HepG2 (cell line): ENCODE data around the gene SDR9C7. TPM values are rescaled to one million over a fixed set of nuclear protein-coding genes. Genes with fewer than 3 reads are reported as not detected.

ENCODE experiments used
- ATAC-seq: fragments of 200-7000 bp; cut with Tn5 transposase; 3 replicates; pipeline ENCODE4 v1.9.1; 2020; ENCODE audit warnings: mild to moderate bottlenecking, moderate library complexity
- BruUV-seq: library from RNA; stranded (reverse); fragments of 400-500 nt; replicated peaks from 2 replicates; lab custom pipeline; 2021; lab: Mats Ljungman, UMichigan
- CTCF ChIA-PET: fragments of 300-600 bp; formaldehyde crosslinking; extraction: SDS; loops from one replicate; lab custom pipeline; 2021; ENCODE audit warnings: low total read pairs, inconsistent platforms, low intra/inter-chr PET ratio; lab: Yijun Ruan, JAX
- POLR2A ChIA-PET: fragments of 350-600 bp; sonication (Branson Sonifier 250); formaldehyde crosslinking; loops from one replicate; lab custom pipeline; 2020; ENCODE audit warnings: antibody characterized with exemption, inconsistent platforms; lab: Yijun Ruan, JAX
- DNase-seq: peaks from one replicate; pipeline ENCODE4 v3.0.0-alpha.2; 2015; ENCODE audit warnings: low spot score
- FAIRE-seq: peaks from 3 replicates; lab custom pipeline; 2011; peaks lifted over from hg19 to GRCh38; lab: Jason Lieb, UNC
- H2AFZ ChIP-seq: one replicate; pipeline ENCODE4 v1.6.1; 2011; ENCODE audit warnings: low read length, inconsistent platforms
- H3K27ac ChIP-seq: fragments of 300-600 bp; 3 replicates; pipeline ENCODE4 v1.8.0; 2011; ENCODE audit warnings: mixed run types, mild to moderate bottlenecking, mixed read lengths, low read length, inconsistent platforms; ENCODE audit not compliant: insufficient read depth; ENCODE audit errors: extremely low read length
- H3K27me3 ChIP-seq, 2 experiments: fragments of 200-600 bp in 1 of 2; 2 replicates in 1 of 2; 3 replicates in 1 of 2; pipeline versions ENCODE4 v1.6.0 to v1.8.0; 2011; ENCODE audit warnings: low read length in 2 of 2, mild to moderate bottlenecking in 2 of 2, moderate library complexity in 2 of 2, inconsistent platforms in 1 of 2; ENCODE audit not compliant: insufficient read depth in 2 of 2, control insufficient read depth in 1 of 2
- H3K36me3 ChIP-seq, 2 experiments: fragments of 200-600 bp in 1 of 2; replicated peaks in 1 of 2; 2 replicates in 1 of 2; 3 replicates in 1 of 2; pipeline versions ENCODE4 v1.5.1 to v1.8.0; 2011; ENCODE audit warnings: low read length in 2 of 2, inconsistent platforms in 1 of 2; ENCODE audit not compliant: insufficient read depth in 2 of 2, control insufficient read depth in 1 of 2
- H3K4me1 ChIP-seq: 2 replicates; pipeline ENCODE4 v1.5.1; 2012; ENCODE audit warnings: low read length, inconsistent platforms; ENCODE audit not compliant: insufficient read depth
- H3K4me2 ChIP-seq: 2 replicates; pipeline ENCODE4 v1.6.0; 2011; ENCODE audit warnings: low read depth, low read length, inconsistent platforms
- H3K4me3 ChIP-seq, 3 experiments: fragments of 200-600 bp in 1 of 3; sonication (generic), shearing (Covaris generic) in 1 of 3; replicated peaks in 1 of 3; 2 replicates each; pipeline ENCODE4 v1.5.1; 2011 to 2016; ENCODE audit warnings: low read length in 3 of 3, inconsistent platforms in 2 of 3, low read depth in 2 of 3, mild to moderate bottlenecking in 2 of 3, control low read depth in 1 of 3, mixed read lengths in 1 of 3; ENCODE audit not compliant: insufficient read depth in 1 of 3
- H3K79me2 ChIP-seq: one replicate; pipeline ENCODE4 v1.6.1; 2011; ENCODE audit warnings: low read length, inconsistent platforms; ENCODE audit not compliant: insufficient read depth
- H3K9ac ChIP-seq: 2 replicates; pipeline ENCODE4 v1.6.0; 2011; ENCODE audit warnings: mild to moderate bottlenecking, low read depth, low read length, inconsistent platforms; ENCODE audit not compliant: insufficient read depth
- H3K9me3 ChIP-seq: 2 replicates; pipeline ENCODE4 v1.5.1; 2012; ENCODE audit warnings: mild to moderate bottlenecking, low read length
- H4K20me1 ChIP-seq: 2 replicates; pipeline ENCODE4 v1.6.0; 2011; ENCODE audit warnings: inconsistent platforms, mild to moderate bottlenecking, low read length, moderate library complexity; ENCODE audit not compliant: insufficient read depth
- CBFB ChIP-seq: sonication (generic); formaldehyde crosslinking; IDR thresholded peaks from 2 replicates; pipeline ENCODE4 v1.4.0; 2020; ENCODE audit warnings: missing genetic modification reagents
- CSRNP2 ChIP-seq: sonication (generic); formaldehyde crosslinking; conservative IDR thresholded peaks from 2 replicates; pipeline ENCODE4 v1.8.0; 2022; ENCODE audit warnings: low read depth, missing genetic modification reagents
- DNMT3B ChIP-seq: conservative IDR thresholded peaks from 2 replicates; pipeline ENCODE4 v1.6.1; 2016; ENCODE audit warnings: missing biosample characterization, control low read depth
- FOXC1 ChIP-seq: sonication (generic); formaldehyde crosslinking; IDR thresholded peaks from 2 replicates; pipeline ENCODE4 v1.8.0; 2022; ENCODE audit warnings: mild to moderate bottlenecking, missing genetic modification reagents, borderline replicate concordance
- GLI4 ChIP-seq: sonication (generic); formaldehyde crosslinking; IDR thresholded peaks from 2 replicates; pipeline ENCODE4 v1.5.1; 2020; ENCODE audit warnings: missing genetic modification reagents, mild to moderate bottlenecking, moderate library complexity, borderline replicate concordance
- ISL2 ChIP-seq: sonication (generic); formaldehyde crosslinking; IDR thresholded peaks from 2 replicates; pipeline ENCODE4 v1.5.0; 2020; ENCODE audit warnings: missing genetic modification reagents
- KDM3A ChIP-seq: IDR thresholded peaks from 2 replicates; pipeline ENCODE4 v1.6.1; 2018; ENCODE audit warnings: low read depth, missing compliant biosample characterization
- MEIS1 ChIP-seq: sonication (generic); formaldehyde crosslinking; IDR thresholded peaks from 2 replicates; pipeline ENCODE4 v1.9.0; 2021; ENCODE audit warnings: mild to moderate bottlenecking, missing genetic modification reagents, moderate library complexity, borderline replicate concordance
- MYPOP ChIP-seq: sonication (generic); formaldehyde crosslinking; IDR thresholded peaks from 2 replicates; pipeline ENCODE4 v1.8.1; 2023; ENCODE audit warnings: mild to moderate bottlenecking, moderate library complexity, missing genetic modification reagents
- POGZ ChIP-seq: sonication (generic); formaldehyde crosslinking; IDR thresholded peaks from 2 replicates; pipeline ENCODE4 v1.4.0; 2020; ENCODE audit warnings: mild to moderate bottlenecking, missing genetic modification reagents
- SSRP1 ChIP-seq: IDR thresholded peaks from 2 replicates; pipeline ENCODE4 v1.6.1; 2016; ENCODE audit warnings: control low read depth
- TRIM22 ChIP-seq: fragments of 450-650 bp; IDR thresholded peaks from 2 replicates; pipeline ENCODE4 v1.6.1; 2017
- ZFP90 ChIP-seq: sonication (generic); formaldehyde crosslinking; IDR thresholded peaks from 2 replicates; pipeline ENCODE4 v1.8.0; 2022; ENCODE audit warnings: missing genetic modification reagents, mild to moderate bottlenecking, inconsistent platforms, borderline replicate concordance
- ZMYM3 ChIP-seq: sonication (generic); formaldehyde crosslinking; IDR thresholded peaks from 2 replicates; pipeline ENCODE4 v1.5.1; 2020; ENCODE audit warnings: mild to moderate bottlenecking, missing genetic modification reagents
- ZMYM4 ChIP-seq: sonication (generic); formaldehyde crosslinking; IDR thresholded peaks from 2 replicates; pipeline ENCODE4 v1.8.1; 2023; ENCODE audit warnings: mild to moderate bottlenecking, missing genetic modification reagents
- ZNF234 ChIP-seq: sonication (generic); formaldehyde crosslinking; conservative IDR thresholded peaks from 2 replicates; pipeline ENCODE4 v1.5.1; 2020; ENCODE audit warnings: mild to moderate bottlenecking, missing genetic modification reagents
- WGBS: methylation state at CpG from one replicate; pipeline ENCODE4 v1.1.6; 2017; ENCODE audit warnings: low lambda C conversion rate; 5-methylcytosine and 5-hydroxymethylcytosine counted together
- in situ Hi-C: cut with HindIII; loops from 2 replicates; pipeline ENCODE4 v1.10.0; 2017; ENCODE audit warnings: low pct_unique_long_range_greater_than_20kb; ENCODE audit not compliant: extremely low pct_ligation_motif_present
- intact Hi-C: fragments of 100-400 bp; cut with micrococcal nuclease; formaldehyde crosslinking; loops from one replicate; pipeline ENCODE4 v1.10.0; 2022; ENCODE audit not compliant: unreplicated experiment
- polyA plus RNA-seq, 8 experiments: library from polyadenylated mRNA; depleted of rRNA in 3 of 8; stranded (reverse) in 7 of 8; unstranded in 1 of 8; fragments of >200 nt; fragmentation: Illumina TruSeq in 4 of 8; extraction: Trizol in 4 of 8; gene quantifications; 2 replicates each; pipeline versions ENCODE4 v1.2.1 to v1.2.3, GENCODE V29; 2011 to 2016; ENCODE audit warnings: low read depth in 4 of 8, missing spikeins in 1 of 8, mixed read lengths in 1 of 8; ENCODE audit not compliant: insufficient read depth in 1 of 8
- total RNA-seq, 5 experiments: library from RNA; depleted of rRNA; stranded (reverse); fragments of >200 nt; fragmentation: Illumina TruSeq; extraction: Trizol; gene quantifications; 2 replicates each; pipeline ENCODE4 v1.2.3, GENCODE V29; 2016; ENCODE audit warnings: low read depth in 1 of 5
- TF ChIP-seq, protein P1 (sequence below): sonication (generic); formaldehyde crosslinking; IDR thresholded peaks from 2 replicates; pipeline ENCODE4 v1.5.1; 2020; ENCODE audit warnings: missing genetic modification reagents, mild to moderate bottlenecking, borderline replicate concordance
- TF ChIP-seq, protein P2 (sequence below): sonication (generic); formaldehyde crosslinking; IDR thresholded peaks from 2 replicates; pipeline ENCODE4 v1.4.0; 2020; ENCODE audit warnings: mild to moderate bottlenecking, low read depth, missing genetic modification reagents

The SDR9C7 gene
- total and polyA plus RNA-seq, 2 of the 13 experiments (the other 11 are each of a cell fraction or from before 2014, with no cell fraction given), result 0.04 TPM; not detected in 1

DNA sequence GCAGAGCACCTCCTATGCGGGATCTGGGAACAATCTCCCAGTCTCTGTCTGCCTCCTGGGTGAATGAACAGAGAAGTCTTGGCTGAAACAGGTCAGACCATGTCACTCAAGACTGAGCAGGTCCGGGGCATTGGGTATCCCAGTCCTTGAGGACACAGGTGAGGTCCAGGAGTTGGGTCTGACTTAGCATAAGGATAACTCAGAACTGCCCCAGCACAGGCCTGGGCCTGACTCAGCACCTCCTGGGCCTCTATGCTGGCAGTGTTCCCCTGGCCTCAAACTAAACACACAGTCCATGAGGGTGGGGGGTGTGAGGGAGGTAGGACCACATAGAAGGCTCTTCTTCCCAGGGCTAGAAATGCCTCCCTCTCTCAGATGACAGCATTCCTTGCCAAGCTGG is 1.5 kb upstream of the SDR9C7 start:
- ChIA-PET POLR2A (no interaction called here), CTCF (no interaction called here)
- ATAC-seq (peak; percentile 35; the same call in 1 of the 3 replicates), FAIRE-seq (no peak), DNase-seq (no peak)
- WGBS, result 50% methylated on average over 1 of the region's 2 CpGs
- no TSS peak for BruUV-seq
- Histone ChIP-seq H3K4me2 (no peak overlapping the region), H3K27ac (no peak overlapping the region), H3K4me3 (no peak overlapping the region), H3K9ac (no peak overlapping the region), H3K79me2 (no peaks in the 10 kb centered on the region), H3K27me3 (no peaks in the 10 kb centered on the region; a peak in 1 of 5 replicates), H3K4me1 (peaks cover 33% of the 10 kb centered on the region), H4K20me1 (no peaks in the 10 kb centered on the region), H3K9me3 (no peaks in the 10 kb centered on the region), H2AFZ (no peak overlapping the region), H3K36me3 (no peaks in the 10 kb centered on the region)
- TF ChIP-seq FOXC1 (CRISPR knock-in tag) (no peak), ISL2 (no peak), ZMYM4 (no peak), ZNF234 (no peak), SSRP1 (no peak), MYPOP (CRISPR knock-in tag) (no peak), ZMYM3 (CRISPR knock-in tag) (no peak), TRIM22 (no peak), CBFB (CRISPR knock-in tag) (no peak), CSRNP2 (CRISPR knock-in tag) (no peak), ZFP90 (CRISPR knock-in tag) (no peak), GLI4 (no peak), MEIS1 (CRISPR knock-in tag) (no peak), DNMT3B (CRISPR knock-in tag) (no peak), POGZ (CRISPR knock-in tag) (no peak), KDM3A (CRISPR knock-in tag) (no peak)
- TF ChIP-seq, protein P1, sequence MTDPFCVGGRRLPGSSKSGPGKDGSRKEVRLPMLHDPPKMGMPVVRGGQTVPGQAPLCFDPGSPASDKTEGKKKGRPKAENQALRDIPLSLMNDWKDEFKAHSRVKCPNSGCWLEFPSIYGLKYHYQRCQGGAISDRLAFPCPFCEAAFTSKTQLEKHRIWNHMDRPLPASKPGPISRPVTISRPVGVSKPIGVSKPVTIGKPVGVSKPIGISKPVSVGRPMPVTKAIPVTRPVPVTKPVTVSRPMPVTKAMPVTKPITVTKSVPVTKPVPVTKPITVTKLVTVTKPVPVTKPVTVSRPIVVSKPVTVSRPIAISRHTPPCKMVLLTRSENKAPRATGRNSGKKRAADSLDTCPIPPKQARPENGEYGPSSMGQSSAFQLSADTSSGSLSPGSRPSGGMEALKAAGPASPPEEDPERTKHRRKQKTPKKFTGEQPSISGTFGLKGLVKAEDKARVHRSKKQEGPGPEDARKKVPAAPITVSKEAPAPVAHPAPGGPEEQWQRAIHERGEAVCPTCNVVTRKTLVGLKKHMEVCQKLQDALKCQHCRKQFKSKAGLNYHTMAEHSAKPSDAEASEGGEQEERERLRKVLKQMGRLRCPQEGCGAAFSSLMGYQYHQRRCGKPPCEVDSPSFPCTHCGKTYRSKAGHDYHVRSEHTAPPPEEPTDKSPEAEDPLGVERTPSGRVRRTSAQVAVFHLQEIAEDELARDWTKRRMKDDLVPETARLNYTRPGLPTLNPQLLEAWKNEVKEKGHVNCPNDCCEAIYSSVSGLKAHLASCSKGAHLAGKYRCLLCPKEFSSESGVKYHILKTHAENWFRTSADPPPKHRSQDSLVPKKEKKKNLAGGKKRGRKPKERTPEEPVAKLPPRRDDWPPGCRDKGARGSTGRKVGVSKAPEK (CRISPR knock-in tag), result no peak
- TF ChIP-seq, protein P2, sequence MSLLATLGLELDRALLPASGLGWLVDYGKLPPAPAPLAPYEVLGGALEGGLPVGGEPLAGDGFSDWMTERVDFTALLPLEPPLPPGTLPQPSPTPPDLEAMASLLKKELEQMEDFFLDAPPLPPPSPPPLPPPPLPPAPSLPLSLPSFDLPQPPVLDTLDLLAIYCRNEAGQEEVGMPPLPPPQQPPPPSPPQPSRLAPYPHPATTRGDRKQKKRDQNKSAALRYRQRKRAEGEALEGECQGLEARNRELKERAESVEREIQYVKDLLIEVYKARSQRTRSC, result no peak
- intact Hi-C loops, result no loop called here
- in situ Hi-C loops, result no loop called here
